ENCODE results near the gene UNC13B. TPM values are rescaled to one million over a fixed set of nuclear protein-coding genes. Genes with fewer than 3 reads are reported as not detected.

The UNC13B gene
- total and polyA plus RNA-seq, 2 experiments from 2014 or later, result 16.3 to 43.7 TPM

GRCh38 chr9:35350212-35350611, 188.4 kb downstream of the UNC13B start:
- H3K27me3 ChIP-seq, result no peaks in the 10 kb centered on the region
- H3K4me1 ChIP-seq (ENCODE audit: low read depth), result no peaks in the 10 kb centered on the region
- no peak for DNase-seq (ENCODE audit: low read depth in 1 of 2, low spot score in 1 of 2)
- H3K9me3 ChIP-seq (ENCODE audit: low read depth), result no peaks in the 10 kb centered on the region
- TF ChIP-seq CTCF (IDR thresholded peaks at IDR 0.05; ENCODE audit: low read depth, low read length), result no peak
- no peak overlapping the region for H3K4me3 ChIP-seq
- H3K36me3 ChIP-seq, result no peaks in the 10 kb centered on the region
- H3K27ac ChIP-seq, result no peak overlapping the region

GRCh38 chr9:35350827-35351549, 189.2 kb downstream of the UNC13B start:
- TF ChIP-seq CTCF (IDR thresholded peaks at IDR 0.05; ENCODE audit: low read depth, low read length), result no peak
- no peak overlapping the region for H3K4me3 ChIP-seq
- no peaks in the 10 kb centered on the region for H3K4me1 ChIP-seq (ENCODE audit: low read depth)
- H3K27ac ChIP-seq, result no peak overlapping the region
- no peaks in the 10 kb centered on the region for H3K27me3 ChIP-seq
- no peaks in the 10 kb centered on the region for H3K9me3 ChIP-seq (ENCODE audit: low read depth)
- no peaks in the 10 kb centered on the region for H3K36me3 ChIP-seq
- peak in 1 of 2 donors; percentile 63 for DNase-seq (ENCODE audit: low read depth in 1 of 2, low spot score in 1 of 2)

GRCh38 chr9:35353731-35354365, 192.0 kb downstream of the UNC13B start:
- H3K27me3 ChIP-seq, result no peaks in the 10 kb centered on the region
- H3K27ac ChIP-seq, result no peak overlapping the region
- no peaks in the 10 kb centered on the region for H3K9me3 ChIP-seq (ENCODE audit: low read depth)
- no peaks in the 10 kb centered on the region for H3K36me3 ChIP-seq
- no peak for TF ChIP-seq CTCF (IDR thresholded peaks at IDR 0.05; ENCODE audit: low read depth, low read length)
- no peak for DNase-seq (ENCODE audit: low read depth in 1 of 2, low spot score in 1 of 2)
- H3K4me1 ChIP-seq (ENCODE audit: low read depth), result no peaks in the 10 kb centered on the region
- H3K4me3 ChIP-seq, result no peak overlapping the region

GRCh38 chr9:35355939-35356338, 194.1 kb downstream of the UNC13B start:
- H3K9me3 ChIP-seq (ENCODE audit: low read depth), result no peaks in the 10 kb centered on the region
- no peak overlapping the region for H3K27ac ChIP-seq
- no peak overlapping the region for H3K4me3 ChIP-seq
- H3K36me3 ChIP-seq, result no peaks in the 10 kb centered on the region
- H3K4me1 ChIP-seq (ENCODE audit: low read depth), result no peaks in the 10 kb centered on the region
- no peaks in the 10 kb centered on the region for H3K27me3 ChIP-seq
- DNase-seq (ENCODE audit: low read depth in 1 of 2, low spot score in 1 of 2), result no peak
- no peak for TF ChIP-seq CTCF (IDR thresholded peaks at IDR 0.05; ENCODE audit: low read depth, low read length)

- DNase-seq (ENCODE audit: low read depth in 1 of 2, low spot score in 1 of 2), result no peak
These were observed 195.3 kb downstream of the UNC13B start for GRCh38 chr9:35357116-35357515.

More at GRCh38 chr9:35357116-35357515, 195.3 kb downstream of the UNC13B start:
- Histone ChIP-seq H3K27ac (no peak overlapping the region), H3K4me1 (ENCODE audit: low read depth) (no peaks in the 10 kb centered on the region), H3K4me3 (no peak overlapping the region), H3K36me3 (no peaks in the 10 kb centered on the region), H3K9me3 (ENCODE audit: low read depth) (no peaks in the 10 kb centered on the region), H3K27me3 (no peaks in the 10 kb centered on the region)
- TF ChIP-seq CTCF (IDR thresholded peaks at IDR 0.05; ENCODE audit: low read depth, low read length), result no peak

Measured in cardiac muscle cell (in vitro differentiated cells and primary cell).